ENCODE results near the gene CMTM2.

The CMTM2 gene

DNA sequence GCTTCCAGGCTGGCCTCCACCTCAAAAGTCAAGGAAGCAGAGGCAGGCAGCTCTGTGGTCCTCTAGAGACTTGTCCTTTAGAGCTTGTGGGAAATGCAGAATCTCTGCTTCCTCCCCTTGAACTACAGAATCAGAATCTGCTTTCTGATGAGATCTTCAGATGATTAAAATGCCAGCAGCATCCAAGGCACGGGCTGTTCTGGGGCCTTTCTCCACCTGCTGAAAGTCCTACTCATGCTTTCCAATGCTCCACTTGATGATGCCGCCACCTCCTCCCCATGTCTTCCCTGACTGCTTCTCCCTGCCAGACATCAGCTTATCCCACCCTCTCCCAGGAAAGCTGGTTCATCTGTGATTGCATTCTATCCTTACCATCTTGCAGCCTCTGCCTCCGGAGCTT is 58.5 kb downstream of the CMTM2 start:
- no peak for DNase-seq

Data from Kasumi-1 (cell line).